ENCODE data around the gene SORBS2. TPM values are rescaled to one million over a fixed set of nuclear protein-coding genes. Genes with fewer than 3 reads are reported as not detected.

SORBS2 gene
- total RNA-seq, 1 experiment from 2014 or later, result 0.34 TPM

DNA sequence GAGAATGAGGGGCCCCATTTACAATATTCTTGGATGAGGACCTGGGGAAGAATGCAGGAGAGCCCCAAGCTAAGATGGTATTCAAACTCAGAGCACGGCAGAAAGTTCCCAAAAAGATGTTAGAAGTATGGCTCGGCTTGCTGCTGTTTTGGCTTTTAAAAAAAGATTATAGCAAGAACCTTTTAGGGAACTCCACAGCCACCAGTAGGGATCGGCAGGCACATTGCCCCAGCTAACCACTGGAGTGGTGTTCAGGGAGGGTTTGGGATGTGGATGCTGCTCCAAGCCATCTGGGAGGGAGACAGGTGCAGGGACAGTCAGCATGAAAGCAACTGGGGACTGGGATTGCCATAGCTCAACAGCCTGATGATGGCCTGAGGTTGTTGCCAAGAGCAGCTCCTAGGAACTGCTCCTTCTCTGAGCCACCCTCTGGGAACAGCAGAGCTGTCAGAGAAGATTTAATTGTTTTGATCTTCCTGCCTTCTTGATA lies 63.0 kb downstream of the SORBS2 start:
- no peak overlapping the region for H3K9ac ChIP-seq (ENCODE audit: low read length)
- no peak overlapping the region for H3K4me2 ChIP-seq (ENCODE audit: low read length)
- H4K20me1 ChIP-seq (ENCODE audit: insufficient read depth), result no peaks in the 10 kb centered on the region
- H3K79me2 ChIP-seq (ENCODE audit: insufficient read depth, low read length), result no peaks in the 10 kb centered on the region
- H3K36me3 ChIP-seq (ENCODE audit: control insufficient read depth in 1 of 2, insufficient read depth in 2 of 2, low read length in 2 of 2), result no peaks in the 10 kb centered on the region
- no peaks in the 10 kb centered on the region for H3K4me1 ChIP-seq (ENCODE audit: control insufficient read depth in 1 of 2, insufficient read depth in 2 of 2, low read length in 2 of 2)
- intact Hi-C loops (cut with micrococcal nuclease), result no loop called here
- H3K9me3 ChIP-seq (ENCODE audit: control insufficient read depth in 1 of 2, insufficient read depth in 1 of 2, low read depth in 1 of 2, low read length in 2 of 2), result no peaks in the 10 kb centered on the region
- ChIA-PET CTCF (no interaction called here), RAD21 (ENCODE audit: low non-redundant PET in 1 of 2, low total read pairs in 2 of 2, uncharacterized antibody in 2 of 2, unreplicated experiment in 2 of 2) (no interaction called here), POLR2A (no interaction called here)
- no peak for ATAC-seq
- no peak for DNase-seq (ENCODE audit: low read depth, low spot score)
- no TSS peak for BruUV-seq (replicated peaks)
- H3K9me2 ChIP-seq (ENCODE audit: insufficient read depth), result no peaks in the 10 kb centered on the region
- H3K27ac ChIP-seq (ENCODE audit: low read depth, low read length), result no peak overlapping the region
- H2AFZ ChIP-seq (ENCODE audit: low read depth, low read length, poor library complexity, severe bottlenecking), result no peak overlapping the region
- TF ChIP-seq ELF1 (IDR thresholded peaks at IDR 0.05; ENCODE audit: borderline replicate concordance, low read depth) (no peak), ATF3 (IDR thresholded peaks at IDR 0.05) (no peak), FOSL1 (IDR thresholded peaks at IDR 0.05; ENCODE audit: low read depth) (no peak), ZNF274 (IDR thresholded peaks at IDR 0.05; ENCODE audit: low read depth, low read length) (no peak), ZFX (IDR thresholded peaks at IDR 0.05) (no peak), CEBPB (IDR thresholded peaks at IDR 0.05; ENCODE audit: low read depth) (no peak), SP1 (IDR thresholded peaks at IDR 0.05; ENCODE audit: low read depth) (no peak), CBX3 (IDR thresholded peaks at IDR 0.05; ENCODE audit: low read depth) (no peak), POLR2AphosphoS5 (IDR thresholded peaks at IDR 0.05; ENCODE audit: low read depth, low read length) (no peak), REST (IDR thresholded peaks at IDR 0.05; ENCODE audit: low read depth) (no peak)
- TF ChIP-seq, protein P1, sequence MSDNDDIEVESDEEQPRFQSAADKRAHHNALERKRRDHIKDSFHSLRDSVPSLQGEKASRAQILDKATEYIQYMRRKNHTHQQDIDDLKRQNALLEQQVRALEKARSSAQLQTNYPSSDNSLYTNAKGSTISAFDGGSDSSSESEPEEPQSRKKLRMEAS (IDR thresholded peaks at IDR 0.05), result no peak
- no peak overlapping the region for H3K4me3 ChIP-seq (replicated peaks in 1 of 2; ENCODE audit: low read depth in 1 of 2, low read length in 2 of 2)
- H3K27me3 ChIP-seq (ENCODE audit: insufficient read depth, low read length), result peaks cover 19% of the 10 kb centered on the region
